Heart left ventricle (tissue), 16 donors: ENCODE results near the gene LAMB4. TPM values are rescaled to one million over a fixed set of nuclear protein-coding genes. Genes with fewer than 3 reads are reported as not detected.

Experiments used
- ATAC-seq, 4 donors: fragments of 200-7000 bp; cut with Tn5 transposase; one replicate each; pipeline ENCODE4 v1.9.1; 2020 to 2022; ENCODE audit warnings: moderate library complexity in 4 of 4, mild to moderate bottlenecking in 3 of 4, moderate number of reproducible peaks in 1 of 4
- DNase-seq, 5 donors: peaks; one replicate each; pipeline ENCODE4 v3.0.0-alpha.2; 2020
- H3K27ac ChIP-seq, 12 donors: fragments of 200-600 bp; sonication (generic) in 4 of 12; one replicate each; pipeline versions ENCODE4 v1.5.0 to v1.8.0; 2016 to 2022; ENCODE audit warnings: mild to moderate bottlenecking in 2 of 12
- H3K27me3 ChIP-seq, 9 donors: fragments of 200-600 bp; sonication (generic) in 2 of 9; one replicate each; pipeline versions ENCODE4 v1.5.1 to v1.8.0; 2016 to 2022; ENCODE audit warnings: mild to moderate bottlenecking in 3 of 9
- H3K36me3 ChIP-seq, 9 donors: fragments of 200-600 bp; sonication (generic) in 2 of 9; one replicate each; pipeline versions ENCODE4 v1.5.0 to v1.8.0; 2018 to 2022; ENCODE audit warnings: mild to moderate bottlenecking in 2 of 9
- H3K4me1 ChIP-seq, 12 donors: fragments of 200-600 bp; sonication (generic) in 4 of 12; one replicate each; pipeline versions ENCODE4 v1.5.0 to v1.8.0; 2016 to 2022; ENCODE audit warnings: mild to moderate bottlenecking in 3 of 12
- H3K4me3 ChIP-seq, 12 donors: fragments of 200-600 bp; sonication (generic) in 4 of 12; one replicate each; pipeline versions ENCODE4 v1.5.0 to v1.8.0; 2017 to 2022; ENCODE audit warnings: mild to moderate bottlenecking in 9 of 12, moderate library complexity in 4 of 12
- H3K9me3 ChIP-seq, 12 donors: fragments of 200-600 bp; sonication (generic) in 4 of 12; one replicate each; pipeline versions ENCODE4 v1.5.0 to v1.8.0; 2016 to 2022; ENCODE audit warnings: mild to moderate bottlenecking in 1 of 12
- POLR2A ChIP-seq, 2 donors: fragments of 450-650 bp; IDR thresholded peaks; one replicate each; pipeline ENCODE4 v1.6.1; 2017; ENCODE audit warnings: antibody characterized with exemption in 2 of 2, mild to moderate bottlenecking in 2 of 2, moderate library complexity in 2 of 2
- WGBS, 4 donors: extraction: QIAGEN DNeasy Blood & Tissue Kit in 2 of 4; methylation state at CpG; one replicate each; pipeline versions ENCODE4 v1.1.5 to v1.1.7; 2013 to 2018; 5-methylcytosine and 5-hydroxymethylcytosine counted together
- intact Hi-C, 10 donors: fragments of 100-400 bp; cut with DNase I; formaldehyde crosslinking; loops; one replicate each; pipeline versions ENCODE4 v1.11.1 to v1.14.2; 2022
- polyA plus RNA-seq, 2 donors: library from polyadenylated mRNA; stranded (reverse); fragments of 200-250 nt; gene quantifications; one replicate each; pipeline ENCODE4 v1.2.3, GENCODE V29; 2013
- total RNA-seq, 9 donors: library from RNA; depleted of rRNA in 2 of 9; stranded (reverse); fragments of >200 nt in 2 of 9; fragmentation: NEBNext Ultra II Directional in 3 of 9; extraction: Animal tissue kit (Norgen Biotek cat#: 25700) in 3 of 9; gene quantifications; one replicate each; pipeline versions ENCODE4 v1.1.0 to v1.2.4, GENCODE V29; 2016 to 2023
- TF ChIP-seq, protein P1 (sequence below), 12 donors: fragments of 200-600 bp; sonication (generic) in 4 of 12; IDR thresholded peaks; one replicate each; pipeline versions ENCODE4 v1.5.0 to v1.8.0; 2018 to 2022; ENCODE audit warnings: antibody characterized with exemption in 12 of 12, mild to moderate bottlenecking in 5 of 12
- donor health status: ischemic (EF 13 %, LVEDD 7.1; RV severe dilation, severe dysfunction).
- donor health status: healthy with polysubstance abuse.
- donor health status: DM: no; HTN: yes; CAD: no.
- donor health status: DM: no; HTN: no; CAD: no.
- donor health status: ischemic (EF 25% LVEDD 6.9; RV normal size, moderate dysfunction).
- donor health status: ischemic (EF 25% LVEDD 5.7; RV mildly dilated, moderate dysfunction).
- donor health status: healthy.
- donor health status: DM: yes; HTN: yes; CAD: no.
- donor health status: ischemic (EF 35%, LVEDD 5.7; RV mildly dilated, moderate dysfunction).
- donor health status: nonischemic (EF 11% LVEDD 7.7; RV severe dilation, severe dysfunction).
- donor health status: DM: yes; HTN: yes; CAD: no.
- donor health status: PGD.
- donor health status: ischemic (EF 29% LVEDD 5.4; RV normal size, mild dysfunction).
- donor health status: nonischemic (EF 23%, LVEDD 6.1; RV moderate dilation, normal function).

LAMB4 gene
- total and polyA plus RNA-seq, 11 donors: 0.19 to 0.31 (median 0.26) TPM; not detected in 4

DNA sequence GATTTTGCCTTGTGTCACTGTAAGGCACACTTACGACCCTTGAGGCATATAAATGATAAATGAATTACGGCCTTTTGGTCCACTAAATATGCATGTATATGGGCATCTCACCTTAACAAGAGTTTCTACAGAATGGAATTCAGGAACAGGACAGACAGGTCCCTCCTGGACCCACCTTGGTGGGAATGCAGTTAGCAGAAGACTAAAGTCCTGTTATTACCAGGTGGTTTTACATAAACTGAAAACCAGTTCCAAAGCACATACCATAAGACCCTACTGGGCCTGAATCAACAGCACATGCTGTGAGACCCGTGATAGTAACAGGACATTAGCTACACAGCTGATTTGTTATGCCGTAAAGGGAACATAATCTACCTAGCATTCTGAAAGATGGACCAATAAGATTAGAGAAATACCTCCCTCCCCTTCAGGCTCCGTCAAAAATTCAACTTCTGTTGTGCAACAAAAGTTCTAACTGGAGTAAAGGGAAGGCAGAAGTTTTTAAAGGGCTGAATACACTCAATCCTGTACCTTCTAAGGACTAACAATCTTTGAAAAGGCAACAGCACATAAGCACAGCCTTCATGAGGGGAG lies 151.2 kb downstream of the LAMB4 start:
- WGBS, 4 donors: 87 to 96% (median 92%) methylated on average over 5 of the region's 5 CpGs
- Histone ChIP-seq H3K27me3 (no peaks in the 10 kb centered on the region), H3K27ac (peak overlapping the region in 1 of 12 donors; percentile 35), H3K9me3 (no peaks in the 10 kb centered on the region), H3K4me1 (peaks cover 0 to 33% (median 19%) of the 10 kb centered on the region in 12 donors), H3K36me3 (peaks cover 0 to 89% (median 69%) of the 10 kb centered on the region in 9 donors), H3K4me3 (no peak overlapping the region)
- TF ChIP-seq, protein P1, sequence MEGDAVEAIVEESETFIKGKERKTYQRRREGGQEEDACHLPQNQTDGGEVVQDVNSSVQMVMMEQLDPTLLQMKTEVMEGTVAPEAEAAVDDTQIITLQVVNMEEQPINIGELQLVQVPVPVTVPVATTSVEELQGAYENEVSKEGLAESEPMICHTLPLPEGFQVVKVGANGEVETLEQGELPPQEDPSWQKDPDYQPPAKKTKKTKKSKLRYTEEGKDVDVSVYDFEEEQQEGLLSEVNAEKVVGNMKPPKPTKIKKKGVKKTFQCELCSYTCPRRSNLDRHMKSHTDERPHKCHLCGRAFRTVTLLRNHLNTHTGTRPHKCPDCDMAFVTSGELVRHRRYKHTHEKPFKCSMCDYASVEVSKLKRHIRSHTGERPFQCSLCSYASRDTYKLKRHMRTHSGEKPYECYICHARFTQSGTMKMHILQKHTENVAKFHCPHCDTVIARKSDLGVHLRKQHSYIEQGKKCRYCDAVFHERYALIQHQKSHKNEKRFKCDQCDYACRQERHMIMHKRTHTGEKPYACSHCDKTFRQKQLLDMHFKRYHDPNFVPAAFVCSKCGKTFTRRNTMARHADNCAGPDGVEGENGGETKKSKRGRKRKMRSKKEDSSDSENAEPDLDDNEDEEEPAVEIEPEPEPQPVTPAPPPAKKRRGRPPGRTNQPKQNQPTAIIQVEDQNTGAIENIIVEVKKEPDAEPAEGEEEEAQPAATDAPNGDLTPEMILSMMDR (IDR thresholded peaks at IDR 0.05): no peak
- no peak for TF ChIP-seq POLR2A (IDR thresholded peaks at IDR 0.05)
- DNase-seq (no peak), ATAC-seq (no peak)
- intact Hi-C loops: no loop called here

GRCh38 chr7:107977048-107977447 lies 153.1 kb downstream of the LAMB4 start:
- WGBS, 4 donors: 83 to 98% (median 86%) methylated on average over 4 of the region's 4 CpGs
- Histone ChIP-seq H3K4me1 (peaks cover 0 to 35% (median 26%) of the 10 kb centered on the region in 12 donors), H3K9me3 (no peaks in the 10 kb centered on the region), H3K27me3 (no peaks in the 10 kb centered on the region), H3K36me3 (peaks cover 0 to 92% (median 59%) of the 10 kb centered on the region in 9 donors), H3K27ac (peak overlapping the region in 2 of 12 donors; percentile 18 to 54), H3K4me3 (no peak overlapping the region)
- no peak for DNase-seq
- intact Hi-C loops: no loop called here
- TF ChIP-seq POLR2A (IDR thresholded peaks at IDR 0.05): no peak
- TF ChIP-seq, protein P1 (IDR thresholded peaks at IDR 0.05): no peak
- no peak for ATAC-seq

DNA sequence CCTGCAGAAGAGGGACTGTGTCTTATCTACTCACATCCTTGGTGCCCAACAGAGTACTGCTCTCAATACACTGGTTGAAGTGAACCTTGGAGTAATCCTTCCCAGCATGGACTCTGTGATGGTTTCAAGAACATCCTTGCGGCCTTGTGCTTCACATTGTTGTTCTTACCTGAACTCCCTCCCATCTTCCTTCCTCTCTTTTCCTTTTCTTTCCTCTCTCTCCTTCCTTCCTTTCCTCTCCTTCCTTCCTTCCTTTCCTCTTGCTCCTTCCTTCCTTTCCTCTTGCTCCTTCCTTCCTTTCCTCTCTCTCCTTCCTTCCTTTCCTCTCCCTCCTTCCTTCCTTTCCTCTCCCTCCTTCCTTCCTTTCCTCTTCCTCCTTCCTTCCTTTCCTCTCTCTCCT lies 153.5 kb downstream of the LAMB4 start:
- 0 to 97% (median 69%) methylated on average over 1 of the region's 1 CpG for WGBS, 4 donors
- no peak for ATAC-seq
- Histone ChIP-seq H3K27ac (peak overlapping the region in 2 of 12 donors; percentile 18 to 80), H3K36me3 (peaks cover 0 to 89% (median 59%) of the 10 kb centered on the region in 9 donors), H3K9me3 (no peaks in the 10 kb centered on the region), H3K4me3 (no peak overlapping the region), H3K27me3 (no peaks in the 10 kb centered on the region), H3K4me1 (peaks cover 0 to 39% (median 30%) of the 10 kb centered on the region in 12 donors)
- intact Hi-C loops: no loop called here
- DNase-seq: no peak
- TF ChIP-seq POLR2A (IDR thresholded peaks at IDR 0.05): no peak
- TF ChIP-seq, protein P1 (IDR thresholded peaks at IDR 0.05): no peak

DNA sequence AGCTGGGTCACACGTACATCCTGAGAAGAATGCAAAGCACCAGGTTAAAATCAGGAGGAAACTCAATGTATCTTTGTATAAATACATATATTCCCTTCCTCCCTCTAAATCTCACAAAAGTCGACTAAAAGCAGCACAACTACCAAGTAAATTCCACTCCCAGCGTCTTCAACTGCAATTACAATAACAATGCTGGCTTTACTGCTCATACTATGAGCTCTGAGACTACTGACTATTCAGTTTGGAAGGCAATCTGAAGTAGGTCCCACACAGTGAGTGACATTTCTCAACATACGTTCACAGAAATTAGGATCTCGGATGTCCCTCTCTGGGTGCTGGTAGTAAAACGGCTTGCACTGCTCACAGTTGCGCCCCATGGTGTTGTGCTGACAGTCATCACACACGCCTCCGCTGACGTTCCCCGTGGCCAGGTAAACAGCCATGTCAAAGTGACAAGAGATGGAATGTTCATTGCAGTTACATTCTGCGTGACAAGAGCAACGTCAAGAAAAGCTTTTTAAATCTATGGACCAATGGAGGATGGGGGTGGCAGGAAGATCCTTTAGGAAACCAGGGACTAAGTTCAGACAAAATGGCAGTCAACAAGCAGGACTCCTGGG lies 154.7 kb downstream of the LAMB4 start:
- ATAC-seq: no peak
- Histone ChIP-seq H3K4me3 (no peak overlapping the region), H3K9me3 (no peaks in the 10 kb centered on the region), H3K27me3 (no peaks in the 10 kb centered on the region), H3K27ac (peak overlapping the region in 6 of 12 donors; percentile 42 to 80 (median 73)), H3K4me1 (peaks cover 0 to 50% (median 39%) of the 10 kb centered on the region in 12 donors), H3K36me3 (peaks cover 0 to 85% (median 57%) of the 10 kb centered on the region in 9 donors)
- DNase-seq: no peak
- WGBS, 4 donors: 86 to 90% (median 87%) methylated on average over 13 of the region's 13 CpGs
- no peak for TF ChIP-seq POLR2A (IDR thresholded peaks at IDR 0.05)
- TF ChIP-seq, protein P1 (IDR thresholded peaks at IDR 0.05): no peak
- intact Hi-C loops: no loop called here
